Neural cell (in vitro differentiated cells): ENCODE data around the gene LPIN1.

Experiments used
- EP300 ChIP-seq: fragments of 450-650 bp; conservative IDR thresholded peaks from 2 replicates; pipeline ENCODE4 v1.6.1; 2014; ENCODE audit warnings: antibody characterized with exemption, mild to moderate bottlenecking, moderate library complexity; ENCODE audit not compliant: poor library complexity, severe bottlenecking
- TAF1 ChIP-seq: IDR thresholded peaks from 2 replicates; pipeline ENCODE4 v1.6.1; 2012; ENCODE audit warnings: low read depth
- TF ChIP-seq, protein P1 (sequence below): fragments of 450-650 bp; IDR thresholded peaks from 2 replicates; pipeline ENCODE4 v1.5.1; 2014; ENCODE audit warnings: antibody characterized with exemption, mild to moderate bottlenecking, moderate library complexity; ENCODE audit not compliant: poor library complexity, severe bottlenecking

DNA sequence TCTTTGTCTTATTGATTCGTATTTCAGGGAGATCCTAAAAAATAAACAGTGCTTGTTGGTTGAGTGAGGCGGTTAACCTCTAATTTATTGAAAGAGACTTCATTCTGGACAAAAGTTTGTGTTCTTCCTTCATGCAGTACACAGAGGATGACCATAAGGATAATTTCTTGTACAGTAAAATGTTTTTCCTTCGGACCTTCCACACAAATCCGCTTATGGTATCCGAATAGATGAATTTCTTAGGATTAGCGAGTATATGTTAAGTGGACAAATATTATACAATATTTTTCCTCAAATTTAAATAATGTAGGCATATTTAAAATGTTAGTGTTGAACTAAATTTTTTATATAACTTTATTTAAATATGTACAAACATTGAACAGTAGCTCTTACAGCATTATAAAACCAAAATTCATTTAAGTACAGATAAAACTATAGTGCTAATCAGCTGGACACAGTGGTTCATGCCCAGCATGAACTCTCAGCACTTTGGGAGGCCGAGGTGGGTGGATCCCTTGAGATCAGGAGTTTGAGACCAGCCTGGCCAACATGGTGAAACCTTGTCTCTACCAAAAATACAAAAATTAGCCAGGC is 84.4 kb downstream of the LPIN1 start:
- TF ChIP-seq EP300 (no peak), TAF1 (no peak)
- TF ChIP-seq, protein P1, sequence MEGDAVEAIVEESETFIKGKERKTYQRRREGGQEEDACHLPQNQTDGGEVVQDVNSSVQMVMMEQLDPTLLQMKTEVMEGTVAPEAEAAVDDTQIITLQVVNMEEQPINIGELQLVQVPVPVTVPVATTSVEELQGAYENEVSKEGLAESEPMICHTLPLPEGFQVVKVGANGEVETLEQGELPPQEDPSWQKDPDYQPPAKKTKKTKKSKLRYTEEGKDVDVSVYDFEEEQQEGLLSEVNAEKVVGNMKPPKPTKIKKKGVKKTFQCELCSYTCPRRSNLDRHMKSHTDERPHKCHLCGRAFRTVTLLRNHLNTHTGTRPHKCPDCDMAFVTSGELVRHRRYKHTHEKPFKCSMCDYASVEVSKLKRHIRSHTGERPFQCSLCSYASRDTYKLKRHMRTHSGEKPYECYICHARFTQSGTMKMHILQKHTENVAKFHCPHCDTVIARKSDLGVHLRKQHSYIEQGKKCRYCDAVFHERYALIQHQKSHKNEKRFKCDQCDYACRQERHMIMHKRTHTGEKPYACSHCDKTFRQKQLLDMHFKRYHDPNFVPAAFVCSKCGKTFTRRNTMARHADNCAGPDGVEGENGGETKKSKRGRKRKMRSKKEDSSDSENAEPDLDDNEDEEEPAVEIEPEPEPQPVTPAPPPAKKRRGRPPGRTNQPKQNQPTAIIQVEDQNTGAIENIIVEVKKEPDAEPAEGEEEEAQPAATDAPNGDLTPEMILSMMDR = no peak
